ENCODE data around the gene CHRNA1.
"Not testable (repeated sequence)": the region's sequence is repeated elsewhere in the genome, so short reads cannot be mapped to it uniquely, and the experiment has no call there.

DNA sequence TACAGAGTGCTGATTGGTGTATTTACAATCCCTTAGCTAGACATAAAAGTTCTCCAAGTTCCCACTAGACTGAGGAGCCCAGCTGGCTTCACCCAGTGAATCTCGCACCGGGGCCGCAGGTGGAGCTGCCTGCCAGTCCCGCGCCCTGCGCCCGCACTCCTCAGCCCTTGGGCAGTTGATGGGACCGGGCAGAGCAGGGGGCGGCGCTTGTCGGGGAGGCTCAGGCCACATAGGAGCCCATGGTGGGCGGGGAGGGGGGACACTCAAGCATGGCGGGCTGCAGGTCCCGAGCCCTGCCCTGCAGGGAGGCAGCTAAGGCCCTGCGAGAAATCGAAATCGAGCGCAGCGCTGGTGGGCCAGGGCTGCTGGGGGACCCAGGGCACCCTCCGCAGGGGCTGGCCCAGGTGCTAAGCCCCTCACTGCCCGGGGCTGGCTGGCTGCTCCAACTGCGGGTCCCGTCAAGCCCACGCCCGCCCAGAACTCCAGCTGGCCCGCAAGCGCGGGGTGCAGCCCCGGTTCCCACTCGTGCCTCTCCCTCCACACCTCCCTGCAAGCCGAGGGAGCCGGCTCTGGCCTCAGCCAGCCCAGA is 54.8 kb downstream of the CHRNA1 start:
- TF ChIP-seq CTCF, POLR2A, EP300 (IDR thresholded peaks at IDR 0.05): not testable (repeated sequence)
